Neural cell (in vitro differentiated cells): ENCODE results near the gene IDH3G. TPM values are rescaled to one million over a fixed set of nuclear protein-coding genes. Genes with fewer than 3 reads are reported as not detected.
A peak's percentile ranks its signal among the peaks of the same experiment; 100 is the strongest.

Source experiments
- H2AFZ ChIP-seq: fragments of 200-600, 300-800 bp; sonication (generic), shearing (Covaris generic); 2 replicates; pipeline ENCODE4 v1.6.0; 2014; ENCODE audit warnings: low read depth, mild to moderate bottlenecking, antibody characterized with exemption, low read length, moderate library complexity
- H3F3A ChIP-seq: fragments of 200-600 bp; shearing (Covaris generic); 2 replicates; pipeline ENCODE4 v1.6.1; 2016; ENCODE audit warnings: mild to moderate bottlenecking, moderate library complexity, mixed read lengths, antibody characterized with exemption, low read length; ENCODE audit not compliant: insufficient read depth, poor library complexity, severe bottlenecking
- H3K27ac ChIP-seq: fragments of 200-600, 300-800 bp; sonication (generic), shearing (Covaris generic); 2 replicates; pipeline ENCODE4 v1.5.1; 2014; ENCODE audit warnings: mild to moderate bottlenecking, low read length, moderate library complexity
- H3K27me3 ChIP-seq: fragments of 300-800, 200-600 bp; sonication (generic), shearing (Covaris generic); 2 replicates; pipeline ENCODE4 v1.6.0; 2014; ENCODE audit warnings: mild to moderate bottlenecking, low read depth, low read length, moderate library complexity; ENCODE audit not compliant: insufficient read depth
- H3K36me3 ChIP-seq: fragments of 300-800, 200-600 bp; sonication (generic), shearing (Covaris generic); 2 replicates; pipeline ENCODE4 v1.5.1; 2014; ENCODE audit warnings: mild to moderate bottlenecking, antibody characterized with exemption, low read length, moderate library complexity; ENCODE audit not compliant: insufficient read depth
- H3K4me2 ChIP-seq: fragments of 300-800, 200-600 bp; sonication (generic), shearing (Covaris generic); 2 replicates; pipeline ENCODE4 v1.6.0; 2014; ENCODE audit warnings: mild to moderate bottlenecking, low read length
- H3K4me3 ChIP-seq: fragments of 300-800, 200-600 bp; sonication (generic), shearing (Covaris generic); 2 replicates; pipeline ENCODE4 v1.5.1; 2014; ENCODE audit warnings: mild to moderate bottlenecking, low read length, moderate library complexity
- H3K79me2 ChIP-seq: fragments of 200-600 bp; shearing (Covaris generic); replicated peaks from 2 replicates; pipeline ENCODE4 v1.6.0; 2014; ENCODE audit warnings: mild to moderate bottlenecking, low read length, moderate library complexity; ENCODE audit not compliant: insufficient read depth
- H3K9ac ChIP-seq: fragments of 300-800, 200-600 bp; sonication (generic), shearing (Covaris generic); 2 replicates; pipeline ENCODE4 v1.6.1; 2016; ENCODE audit warnings: mild to moderate bottlenecking, low read length, mixed read lengths
- H3K9me2 ChIP-seq: fragments of 200-600 bp; shearing (Covaris generic); 2 replicates; pipeline ENCODE4 v1.6.1; 2016; ENCODE audit warnings: mild to moderate bottlenecking, low read length, mixed read lengths; ENCODE audit not compliant: insufficient read depth
- H3K9me3 ChIP-seq: fragments of 200-600, 300-800 bp; sonication (generic), shearing (Covaris generic); 2 replicates; pipeline ENCODE4 v1.6.1; 2016; ENCODE audit warnings: mild to moderate bottlenecking, mixed run types, low read length, moderate library complexity, mixed read lengths
- H4K20me1 ChIP-seq: fragments of 200-600 bp; shearing (Covaris generic); 2 replicates; pipeline ENCODE4 v1.6.1; 2016; ENCODE audit warnings: mild to moderate bottlenecking, mixed run types; ENCODE audit not compliant: insufficient read depth
- CTCF ChIP-seq: fragments of 450-650 bp; IDR thresholded peaks from 2 replicates; pipeline ENCODE4 v1.5.1; 2014; ENCODE audit warnings: antibody characterized with exemption, mild to moderate bottlenecking, moderate library complexity; ENCODE audit not compliant: poor library complexity, severe bottlenecking
- EZH2 ChIP-seq: fragments of 200-600, 300-800 bp; shearing (Covaris generic), sonication (generic); IDR thresholded peaks from 2 replicates; pipeline ENCODE4 v1.6.1; 2014; ENCODE audit warnings: antibody characterized with exemption, low read length, borderline replicate concordance, mild to moderate bottlenecking; ENCODE audit not compliant: insufficient read depth, poor library complexity, severe bottlenecking
- MXI1 ChIP-seq: fragments of 450-650 bp; conservative IDR thresholded peaks from 2 replicates; pipeline ENCODE4 v1.6.1; 2014; ENCODE audit warnings: antibody characterized with exemption, mild to moderate bottlenecking; ENCODE audit not compliant: poor library complexity, severe bottlenecking
- POLR2AphosphoS5 ChIP-seq: IDR thresholded peaks from 2 replicates; pipeline ENCODE4 v1.6.1; 2012
- RAD21 ChIP-seq: fragments of 450-650 bp; conservative IDR thresholded peaks from 2 replicates; pipeline ENCODE4 v1.6.1; 2014; ENCODE audit warnings: antibody characterized with exemption, mild to moderate bottlenecking, moderate library complexity
- REST ChIP-seq: IDR thresholded peaks from 2 replicates; pipeline ENCODE4 v1.6.1; 2012; ENCODE audit warnings: borderline replicate concordance
- SMC3 ChIP-seq: fragments of 450-650 bp; conservative IDR thresholded peaks from 2 replicates; pipeline ENCODE4 v1.6.1; 2014; ENCODE audit warnings: antibody characterized with exemption, mild to moderate bottlenecking, moderate library complexity; ENCODE audit not compliant: poor library complexity
- TAF1 ChIP-seq: IDR thresholded peaks from 2 replicates; pipeline ENCODE4 v1.6.1; 2012; ENCODE audit warnings: low read depth
- polyA plus RNA-seq: library from polyadenylated mRNA; depleted of rRNA; stranded (reverse); fragments of >200 nt; gene quantifications from 2 replicates; pipeline ENCODE4 v1.2.3, GENCODE V29; 2014

Gene IDH3G
- polyA plus RNA-seq, 1 donor from 2014 or later, result 64.7 TPM

GRCh38 chrX:153764786-153765137 lies 29.4 kb downstream of the IDH3G start:
- no peaks in the 10 kb centered on the region for H3K9me2 ChIP-seq
- no peaks in the 10 kb centered on the region for H3K9me3 ChIP-seq
- TF ChIP-seq EZH2 (no peak), CTCF (no peak), TAF1 (no peak), POLR2AphosphoS5 (no peak), SMC3 (no peak), RAD21 (no peak)
- no peak overlapping the region for H3K4me2 ChIP-seq
- no peaks in the 10 kb centered on the region for H3K36me3 ChIP-seq
- no peak overlapping the region for H3K27ac ChIP-seq
- H3K27me3 ChIP-seq, result no peaks in the 10 kb centered on the region
- H3K4me3 ChIP-seq, result no peak overlapping the region
- H3F3A ChIP-seq, result no peaks in the 10 kb centered on the region
- no peaks in the 10 kb centered on the region for H3K79me2 ChIP-seq
- H3K9ac ChIP-seq, result peak overlapping the region; percentile 69
- no peak overlapping the region for H2AFZ ChIP-seq
- H4K20me1 ChIP-seq, result no peaks in the 10 kb centered on the region

GRCh38 chrX:153763989-153764755 lies 30.0 kb downstream of the IDH3G start, which contains the start of gene PLXNB3:
TSS of gene PLXNB3 (plus strand) at chrX:153764249. CDS start at chrX:153765536, 1,287 bp downstream.
- H3K79me2 ChIP-seq, result no peaks in the 10 kb centered on the region
- H3K36me3 ChIP-seq, result no peaks in the 10 kb centered on the region
- no peaks in the 10 kb centered on the region for H4K20me1 ChIP-seq
- no peak within 1 kb of the TSS for H3K4me2 ChIP-seq
- no peaks in the 10 kb centered on the region for H3F3A ChIP-seq
- H3K27ac ChIP-seq, result no peak within 1 kb of the TSS
- peak; percentile 87 for TF ChIP-seq SMC3
- peak; percentile 83 for TF ChIP-seq RAD21
- no peak for TF ChIP-seq MXI1
- peak; percentile 81 for TF ChIP-seq CTCF
- no peak for TF ChIP-seq REST
- H3K9me2 ChIP-seq, result no peaks in the 10 kb centered on the region
- H3K9ac ChIP-seq, result peak within 1 kb of the TSS; percentile 69
- H3K4me3 ChIP-seq, result no peak within 1 kb of the TSS
- no peaks in the 10 kb centered on the region for H3K27me3 ChIP-seq
- no peaks in the 10 kb centered on the region for H3K9me3 ChIP-seq
- no peak within 1 kb of the TSS for H2AFZ ChIP-seq
